Neuron (in vitro differentiated cells): Measurements from ENCODE around the gene KLK4.

Experiments
- H2AFZ ChIP-seq: one replicate; pipeline ENCODE4 v1.6.1; 2013; ENCODE audit warnings: low read depth, mild to moderate bottlenecking, inconsistent platforms, low read length, moderate library complexity
- H3K27me3 ChIP-seq: one replicate; pipeline ENCODE4 v1.6.1; 2013; ENCODE audit warnings: low read length; ENCODE audit not compliant: insufficient read depth
- H3K36me3 ChIP-seq: one replicate; pipeline ENCODE4 v1.6.1; 2013; ENCODE audit warnings: low read length; ENCODE audit not compliant: insufficient read depth
- H3K4me1 ChIP-seq: one replicate; pipeline ENCODE4 v1.6.1; 2013; ENCODE audit warnings: low read length; ENCODE audit not compliant: insufficient read depth
- H3K4me3 ChIP-seq: 2 replicates; pipeline ENCODE4 v1.5.1; 2013; ENCODE audit warnings: mild to moderate bottlenecking, low read length, moderate library complexity
- H3K9me3 ChIP-seq: one replicate; pipeline ENCODE4 v1.6.1; 2013; ENCODE audit warnings: low read length

KLK4 gene

DNA sequence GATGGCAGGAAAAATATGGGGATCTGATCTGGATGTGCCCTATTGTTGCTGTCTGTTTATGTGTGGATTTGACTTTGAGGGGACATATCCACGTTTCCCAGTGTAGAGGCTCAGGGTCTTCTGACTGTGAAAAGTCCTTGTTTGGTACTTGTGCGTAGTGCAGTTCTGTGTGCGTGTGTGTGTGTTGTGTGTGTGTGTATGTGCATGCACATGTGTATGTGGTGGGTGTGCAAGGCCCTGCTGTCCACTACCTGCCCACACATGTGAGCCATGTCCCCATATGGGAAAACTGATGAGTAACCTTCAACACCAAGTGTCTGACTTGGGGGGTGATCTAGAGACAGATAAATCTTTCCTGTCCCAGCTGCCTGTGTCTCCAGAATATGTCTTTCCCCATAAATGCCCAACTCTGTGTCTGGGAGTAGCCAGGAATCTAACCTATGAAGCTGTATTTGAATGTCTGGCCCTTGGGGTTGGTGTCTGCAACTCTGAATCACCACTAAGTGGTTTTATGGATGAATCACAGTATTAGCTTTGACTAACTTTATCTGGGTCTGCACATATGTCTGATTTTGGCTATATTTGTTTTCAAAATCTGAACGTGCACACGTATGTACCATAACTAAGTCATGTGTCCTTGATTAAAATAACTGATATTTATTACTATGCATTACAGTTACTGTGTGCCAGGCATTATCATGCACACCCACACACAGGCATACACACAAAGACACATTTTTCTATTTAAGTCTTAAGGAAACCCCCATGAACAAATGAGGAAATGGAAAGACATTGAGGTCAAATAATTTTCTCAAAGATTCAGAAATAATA lies 20.6 kb downstream of the KLK4 start:
- H3K4me3 ChIP-seq, result no peak overlapping the region
- H3K4me1 ChIP-seq, result no peaks in the 10 kb centered on the region
- no peak overlapping the region for H2AFZ ChIP-seq
- no peaks in the 10 kb centered on the region for H3K36me3 ChIP-seq
- H3K27me3 ChIP-seq, result peaks cover 9% of the 10 kb centered on the region
- no peaks in the 10 kb centered on the region for H3K9me3 ChIP-seq

DNA sequence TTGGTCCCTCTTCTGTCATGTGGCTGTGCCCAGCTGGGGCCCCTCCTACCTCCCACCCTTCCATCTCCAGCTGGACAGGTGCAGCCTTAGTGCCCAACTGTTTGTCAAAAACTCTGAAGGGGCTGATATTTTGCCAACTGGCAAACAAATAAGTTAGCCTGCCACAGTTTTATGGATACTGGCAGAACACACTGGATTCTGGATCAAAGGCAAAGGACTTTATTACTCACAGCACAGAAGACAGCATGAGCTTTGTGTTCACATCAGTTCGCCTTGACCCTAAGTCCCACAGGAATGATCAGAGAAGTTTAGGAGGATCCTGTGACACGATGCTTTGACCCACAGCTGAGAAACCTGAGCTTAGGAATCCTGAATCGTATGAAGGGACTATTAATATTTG lies 21.6 kb downstream of the KLK4 start:
- no peaks in the 10 kb centered on the region for H3K4me1 ChIP-seq
- H3K9me3 ChIP-seq, result no peaks in the 10 kb centered on the region
- H3K4me3 ChIP-seq, result no peak overlapping the region
- H3K27me3 ChIP-seq, result peaks cover 12% of the 10 kb centered on the region
- no peaks in the 10 kb centered on the region for H3K36me3 ChIP-seq
- no peak overlapping the region for H2AFZ ChIP-seq

DNA sequence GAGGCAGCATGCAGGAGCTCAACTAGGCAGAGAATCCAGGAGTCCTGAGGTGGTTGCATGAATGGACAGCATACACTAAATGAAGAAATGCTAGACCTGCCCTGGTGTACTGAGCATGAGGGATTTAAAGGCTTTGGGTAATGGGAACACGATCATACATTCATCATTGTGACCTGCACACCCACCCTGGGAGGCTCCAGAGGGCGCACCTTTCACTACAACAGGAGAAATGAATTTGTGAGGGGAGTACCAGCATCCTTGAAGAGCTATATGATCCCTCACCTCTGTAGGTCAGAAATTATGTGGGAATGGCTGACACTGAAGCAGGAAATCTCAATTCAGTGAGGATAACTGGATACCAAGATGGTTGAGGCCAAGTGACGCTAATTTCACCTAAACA lies 29.0 kb downstream of the KLK4 start:
- H3K9me3 ChIP-seq, result no peaks in the 10 kb centered on the region
- H3K36me3 ChIP-seq, result no peaks in the 10 kb centered on the region
- H2AFZ ChIP-seq, result no peak overlapping the region
- no peaks in the 10 kb centered on the region for H3K4me1 ChIP-seq
- peaks cover 15% of the 10 kb centered on the region for H3K27me3 ChIP-seq
- H3K4me3 ChIP-seq, result no peak overlapping the region

DNA sequence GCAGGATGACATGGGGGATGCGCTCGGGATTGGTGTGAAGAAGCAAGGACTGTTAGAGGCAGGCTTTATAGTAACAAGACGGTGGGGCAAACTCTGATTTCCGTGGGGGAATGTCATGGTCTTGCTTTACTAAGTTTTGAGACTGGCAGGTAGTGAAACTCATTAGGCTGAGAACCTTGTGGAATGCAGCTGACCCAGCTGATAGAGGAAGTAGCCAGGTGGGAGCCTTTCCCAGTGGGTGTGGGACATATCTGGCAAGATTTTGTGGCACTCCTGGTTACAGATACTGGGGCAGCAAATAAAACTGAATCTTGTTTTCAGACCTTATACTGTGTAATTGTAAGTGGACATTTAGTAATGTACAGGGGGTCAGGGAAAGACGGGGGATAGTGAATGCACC lies 31.0 kb downstream of the KLK4 start:
- no peaks in the 10 kb centered on the region for H3K9me3 ChIP-seq
- peaks cover 30% of the 10 kb centered on the region for H3K27me3 ChIP-seq
- H2AFZ ChIP-seq, result no peak overlapping the region
- no peaks in the 10 kb centered on the region for H3K4me1 ChIP-seq
- no peaks in the 10 kb centered on the region for H3K36me3 ChIP-seq
- no peak overlapping the region for H3K4me3 ChIP-seq

DNA sequence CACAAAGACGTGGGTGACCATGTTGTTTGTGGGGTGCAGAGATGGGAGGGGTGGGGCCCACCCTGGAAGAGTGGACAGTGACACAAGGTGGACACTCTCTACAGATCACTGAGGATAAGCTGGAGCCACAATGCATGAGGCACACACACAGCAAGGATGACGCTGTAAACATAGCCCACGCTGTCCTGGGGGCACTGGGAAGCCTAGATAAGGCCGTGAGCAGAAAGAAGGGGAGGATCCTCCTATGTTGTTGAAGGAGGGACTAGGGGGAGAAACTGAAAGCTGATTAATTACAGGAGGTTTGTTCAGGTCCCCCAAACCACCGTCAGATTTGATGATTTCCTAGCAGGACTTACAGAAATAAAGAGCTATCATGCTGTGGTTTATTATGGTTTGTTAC lies 32.3 kb downstream of the KLK4 start:
- H3K4me1 ChIP-seq, result no peaks in the 10 kb centered on the region
- H3K27me3 ChIP-seq, result peaks cover 40% of the 10 kb centered on the region
- no peaks in the 10 kb centered on the region for H3K36me3 ChIP-seq
- H3K9me3 ChIP-seq, result no peaks in the 10 kb centered on the region
- no peak overlapping the region for H2AFZ ChIP-seq
- no peak overlapping the region for H3K4me3 ChIP-seq

DNA sequence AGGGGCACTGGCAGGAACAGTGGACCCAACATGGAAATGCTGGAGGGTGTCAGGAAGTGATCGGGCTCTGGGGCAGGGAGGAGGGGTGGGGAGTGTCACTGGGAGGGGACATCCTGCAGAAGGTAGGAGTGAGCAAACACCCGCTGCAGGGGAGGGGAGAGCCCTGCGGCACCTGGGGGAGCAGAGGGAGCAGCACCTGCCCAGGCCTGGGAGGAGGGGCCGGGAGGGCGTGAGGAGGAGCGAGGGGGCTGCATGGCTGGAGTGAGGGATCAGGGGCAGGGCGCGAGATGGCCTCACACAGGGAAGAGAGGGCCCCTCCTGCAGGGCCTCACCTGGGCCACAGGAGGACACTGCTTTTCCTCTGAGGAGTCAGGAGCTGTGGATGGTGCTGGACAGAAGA lies 33.9 kb downstream of the KLK4 start:
- no peaks in the 10 kb centered on the region for H3K36me3 ChIP-seq
- H3K27me3 ChIP-seq, result peaks cover 45% of the 10 kb centered on the region
- H3K4me3 ChIP-seq, result no peak overlapping the region
- H3K9me3 ChIP-seq, result no peaks in the 10 kb centered on the region
- no peak overlapping the region for H2AFZ ChIP-seq
- no peaks in the 10 kb centered on the region for H3K4me1 ChIP-seq

DNA sequence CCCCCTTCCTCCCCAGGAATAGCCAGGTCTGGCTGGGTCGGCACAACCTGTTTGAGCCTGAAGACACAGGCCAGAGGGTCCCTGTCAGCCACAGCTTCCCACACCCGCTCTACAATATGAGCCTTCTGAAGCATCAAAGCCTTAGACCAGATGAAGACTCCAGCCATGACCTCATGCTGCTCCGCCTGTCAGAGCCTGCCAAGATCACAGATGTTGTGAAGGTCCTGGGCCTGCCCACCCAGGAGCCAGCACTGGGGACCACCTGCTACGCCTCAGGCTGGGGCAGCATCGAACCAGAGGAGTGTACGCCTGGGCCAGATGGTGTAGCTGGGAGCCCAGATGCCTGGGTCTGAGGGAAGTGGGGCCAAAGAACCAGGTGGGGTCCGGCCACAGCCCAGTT lies 34.7 kb downstream of the KLK4 start:
- H3K9me3 ChIP-seq, result no peaks in the 10 kb centered on the region
- no peaks in the 10 kb centered on the region for H3K4me1 ChIP-seq
- no peaks in the 10 kb centered on the region for H3K36me3 ChIP-seq
- no peak overlapping the region for H2AFZ ChIP-seq
- H3K4me3 ChIP-seq, result no peak overlapping the region
- peaks cover 40% of the 10 kb centered on the region for H3K27me3 ChIP-seq

DNA sequence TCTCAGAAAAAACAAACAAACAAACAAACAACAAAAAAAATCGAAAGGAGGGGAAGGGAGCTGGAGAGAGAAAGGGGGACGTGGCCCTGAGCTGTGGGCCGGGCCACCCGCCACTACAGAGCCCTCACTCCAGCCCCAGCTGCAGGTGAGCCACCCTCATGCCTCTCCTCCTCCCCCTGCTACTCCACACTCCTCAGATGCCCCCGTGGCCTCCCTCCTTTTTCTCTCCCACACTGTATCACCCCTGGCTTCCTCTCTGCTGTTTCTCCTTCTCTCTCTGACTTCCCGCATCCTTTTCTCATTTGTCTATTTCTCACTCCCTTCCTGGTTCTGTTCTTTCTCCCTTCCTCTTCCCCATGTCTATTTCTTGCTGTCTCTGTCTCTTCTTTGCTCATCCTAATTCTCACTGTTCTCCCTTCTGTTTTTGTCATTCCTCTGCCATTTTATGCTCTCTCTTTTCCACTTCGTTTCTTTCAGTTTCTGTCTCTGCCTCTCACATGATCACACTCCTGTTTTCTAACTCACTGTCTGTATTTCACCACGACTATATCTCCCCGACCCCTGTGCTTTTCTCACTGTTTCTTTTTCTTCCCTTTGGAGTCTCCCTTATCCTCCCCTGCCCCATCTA lies 35.3 kb downstream of the KLK4 start:
- Histone ChIP-seq H3K4me1 (no peaks in the 10 kb centered on the region), H3K36me3 (no peaks in the 10 kb centered on the region), H3K9me3 (no peaks in the 10 kb centered on the region), H3K4me3 (no peak overlapping the region), H2AFZ (no peak overlapping the region), H3K27me3 (peaks cover 42% of the 10 kb centered on the region)

DNA sequence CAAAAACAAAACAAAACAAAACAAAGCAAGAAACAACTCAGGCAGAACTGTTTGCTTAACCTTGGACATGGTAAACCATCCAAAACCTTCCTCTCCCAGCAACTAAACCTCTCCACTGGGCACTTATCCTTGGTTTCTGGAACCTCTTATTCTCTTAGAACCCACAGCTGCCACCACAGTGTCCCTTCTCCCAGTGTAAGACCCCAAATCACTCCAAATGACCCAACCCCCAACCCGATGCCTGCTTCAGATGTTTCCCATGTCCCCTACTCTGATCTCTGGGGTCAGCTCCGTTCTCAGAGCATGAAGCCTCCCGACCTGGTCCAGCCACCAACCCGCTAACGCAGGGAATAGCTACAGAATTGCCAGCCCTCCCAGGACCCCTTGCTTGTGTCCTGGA lies 37.0 kb downstream of the KLK4 start:
- Histone ChIP-seq H3K9me3 (no peaks in the 10 kb centered on the region), H3K4me1 (no peaks in the 10 kb centered on the region), H3K27me3 (peaks cover 51% of the 10 kb centered on the region), H3K4me3 (no peak overlapping the region), H2AFZ (no peak overlapping the region), H3K36me3 (no peaks in the 10 kb centered on the region)

DNA sequence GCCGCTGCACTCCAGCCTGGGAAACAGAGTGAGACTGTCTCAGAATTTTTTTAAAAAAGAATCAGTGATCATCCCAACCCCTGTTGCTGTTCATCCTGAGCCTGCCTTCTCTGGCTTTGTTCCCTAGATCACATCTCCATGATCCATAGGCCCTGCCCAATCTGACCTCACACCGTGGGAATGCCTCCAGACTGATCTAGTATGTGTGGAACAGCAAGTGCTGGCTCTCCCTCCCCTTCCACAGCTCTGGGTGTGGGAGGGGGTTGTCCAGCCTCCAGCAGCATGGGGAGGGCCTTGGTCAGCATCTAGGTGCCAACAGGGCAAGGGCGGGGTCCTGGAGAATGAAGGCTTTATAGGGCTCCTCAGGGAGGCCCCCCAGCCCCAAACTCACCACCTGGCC lies 38.1 kb downstream of the KLK4 start, which contains the start of gene KLK2:
Gene KLK2 (plus strand): TSS at position 384 of the 400 bp plus-strand sequence. CDS start 35 bp downstream, outside the sequence.
- Histone ChIP-seq H2AFZ (no peak within 1 kb of the TSS), H3K36me3 (no peaks in the 10 kb centered on the region), H3K4me1 (no peaks in the 10 kb centered on the region), H3K27me3 (peaks cover 49% of the 10 kb centered on the region), H3K9me3 (no peaks in the 10 kb centered on the region), H3K4me3 (no peak within 1 kb of the TSS)

DNA sequence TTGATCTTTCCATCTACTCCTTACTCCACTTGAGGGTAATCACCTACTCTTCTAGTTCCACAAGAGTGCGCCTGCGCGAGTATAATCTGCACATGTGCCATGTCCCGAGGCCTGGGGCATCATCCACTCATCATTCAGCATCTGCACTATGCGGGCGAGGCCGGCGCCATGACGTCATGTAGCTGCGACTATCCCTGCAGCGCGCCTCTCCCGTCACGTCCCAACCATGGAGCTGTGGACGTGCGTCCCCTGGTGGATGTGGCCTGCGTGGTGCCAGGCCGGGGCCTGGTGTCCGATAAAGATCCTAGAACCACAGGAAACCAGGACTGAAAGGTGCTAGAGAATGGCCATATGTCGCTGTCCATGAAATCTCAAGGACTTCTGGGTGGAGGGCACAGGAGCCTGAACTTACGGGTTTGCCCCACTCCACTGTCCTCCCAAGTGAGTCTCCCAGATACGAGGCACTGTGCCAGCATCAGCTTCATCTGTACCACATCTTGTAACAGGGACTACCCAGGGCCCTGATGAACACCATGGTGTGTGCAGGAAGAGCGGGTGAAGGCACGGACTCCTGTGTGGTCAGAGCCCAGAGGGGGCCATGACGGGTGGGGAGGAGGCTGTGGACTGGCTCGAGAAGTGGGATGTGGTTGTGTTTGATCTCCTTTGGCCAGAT lies 40.6 kb downstream of the KLK4 start:
- Histone ChIP-seq H3K36me3 (no peaks in the 10 kb centered on the region), H3K4me1 (no peaks in the 10 kb centered on the region), H3K9me3 (no peaks in the 10 kb centered on the region), H3K4me3 (no peak overlapping the region), H3K27me3 (peaks cover 34% of the 10 kb centered on the region), H2AFZ (no peak overlapping the region)

DNA sequence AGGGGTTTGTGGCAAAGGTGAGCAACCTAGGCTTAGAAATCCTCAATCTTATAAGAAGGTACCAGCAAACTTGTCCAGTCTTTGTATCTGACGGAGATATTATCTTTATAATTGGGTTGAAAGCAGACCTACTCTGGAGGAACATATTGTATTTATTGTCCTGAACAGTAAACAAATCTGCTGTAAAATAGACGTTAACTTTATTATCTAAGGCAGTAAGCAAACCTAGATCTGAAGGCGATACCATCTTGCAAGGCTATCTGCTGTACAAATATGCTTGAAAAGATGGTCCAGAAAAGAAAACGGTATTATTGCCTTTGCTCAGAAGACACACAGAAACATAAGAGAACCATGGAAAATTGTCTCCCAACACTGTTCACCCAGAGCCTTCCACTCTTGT lies 41.7 kb downstream of the KLK4 start:
- Histone ChIP-seq H3K36me3 (no peaks in the 10 kb centered on the region), H3K27me3 (peaks cover 25% of the 10 kb centered on the region), H2AFZ (no peak overlapping the region), H3K4me1 (no peaks in the 10 kb centered on the region), H3K4me3 (no peak overlapping the region), H3K9me3 (no peaks in the 10 kb centered on the region)

DNA sequence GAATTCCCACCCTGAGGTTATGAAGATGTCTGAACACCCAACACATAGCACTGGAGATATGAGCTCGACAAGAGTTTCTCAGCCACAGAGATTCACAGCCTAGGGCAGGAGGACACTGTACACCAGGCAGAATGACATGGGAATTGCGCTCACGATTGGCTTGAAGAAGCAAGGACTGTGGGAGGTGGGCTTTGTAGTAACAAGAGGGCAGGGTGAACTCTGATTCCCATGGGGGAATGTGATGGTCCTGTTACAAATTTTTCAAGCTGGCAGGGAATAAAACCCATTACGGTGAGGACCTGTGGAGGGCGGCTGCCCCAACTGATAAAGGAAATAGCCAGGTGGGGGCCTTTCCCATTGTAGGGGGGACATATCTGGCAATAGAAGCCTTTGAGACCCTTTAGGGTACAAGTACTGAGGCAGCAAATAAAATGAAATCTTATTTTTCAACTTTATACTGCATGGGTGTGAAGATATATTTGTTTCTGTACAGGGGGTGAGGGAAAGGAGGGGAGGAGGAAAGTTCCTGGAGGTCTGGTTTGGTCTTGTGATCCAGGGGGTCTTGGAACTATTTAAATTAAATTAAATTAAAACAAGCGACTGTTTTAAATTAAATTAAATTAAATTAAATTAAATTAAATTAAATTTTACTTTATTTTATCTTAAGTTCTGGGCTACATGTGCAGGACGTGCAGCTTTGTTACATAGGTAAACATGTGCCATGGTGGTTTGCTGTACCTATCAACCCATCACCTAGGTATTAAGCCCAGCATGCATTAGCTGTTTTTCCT lies 49.5 kb downstream of the KLK4 start:
- Histone ChIP-seq H3K36me3 (no peaks in the 10 kb centered on the region), H3K27me3 (peaks cover 48% of the 10 kb centered on the region), H3K9me3 (no peaks in the 10 kb centered on the region), H2AFZ (no peak overlapping the region), H3K4me1 (no peaks in the 10 kb centered on the region), H3K4me3 (no peak overlapping the region)
